Hepatocyte (in vitro differentiated cells): ENCODE measurements around the gene CACHD1. TPM values are rescaled to one million over a fixed set of nuclear protein-coding genes. Genes with fewer than 3 reads are reported as not detected.
A peak's percentile ranks its signal among the peaks of the same experiment; 100 is the strongest.

Experiments used
- DNase-seq: peaks from one replicate; pipeline ENCODE4 v3.0.0-alpha.2; 2016; ENCODE audit warnings: low spot score
- H2AFZ ChIP-seq: fragments of 200-600 bp; sonication (generic); 2 replicates; pipeline ENCODE4 v1.6.0; 2016; ENCODE audit warnings: antibody characterized with exemption, mild to moderate bottlenecking
- H3K27ac ChIP-seq: fragments of 200-600 bp; sonication (generic); 2 replicates; pipeline ENCODE4 v1.5.1; 2016; ENCODE audit warnings: mild to moderate bottlenecking
- H3K27me3 ChIP-seq: fragments of 200-600 bp; sonication (generic); 2 replicates; pipeline ENCODE4 v1.6.1; 2016
- H3K36me3 ChIP-seq: fragments of 200-600 bp; sonication (generic); replicated peaks from 2 replicates; pipeline ENCODE4 v1.5.1; 2016; ENCODE audit warnings: low read depth; ENCODE audit not compliant: insufficient read depth
- H3K4me1 ChIP-seq: fragments of 200-600 bp; sonication (generic); 2 replicates; pipeline ENCODE4 v1.5.1; 2016; ENCODE audit warnings: mild to moderate bottlenecking, moderate library complexity; ENCODE audit not compliant: insufficient read depth
- H3K4me2 ChIP-seq: fragments of 200-600 bp; sonication (generic); 2 replicates; pipeline ENCODE4 v1.6.0; 2016
- H3K4me3 ChIP-seq: fragments of 200-600 bp; sonication (generic); 2 replicates; pipeline ENCODE4 v1.5.1; 2016; ENCODE audit warnings: mild to moderate bottlenecking
- H3K79me2 ChIP-seq: fragments of 200-600 bp; sonication (generic); 2 replicates; pipeline ENCODE4 v1.6.0; 2017; ENCODE audit warnings: mild to moderate bottlenecking
- H3K9me2 ChIP-seq: fragments of 200-600 bp; sonication (generic); replicated peaks from 2 replicates; pipeline ENCODE4 v1.6.0; 2017; ENCODE audit warnings: mild to moderate bottlenecking; ENCODE audit not compliant: insufficient read depth
- H3K9me3 ChIP-seq: fragments of 200-600 bp; sonication (generic); 2 replicates; pipeline ENCODE4 v1.5.1; 2016; ENCODE audit warnings: low read depth, mild to moderate bottlenecking
- H4K20me1 ChIP-seq: fragments of 200-600 bp; sonication (generic); 2 replicates; pipeline ENCODE4 v1.6.0; 2016; ENCODE audit warnings: mild to moderate bottlenecking; ENCODE audit not compliant: insufficient read depth, poor library complexity, severe bottlenecking
- EZH2 ChIP-seq: fragments of 200-600 bp; sonication (generic); IDR thresholded peaks from 2 replicates; pipeline ENCODE4 v1.6.1; 2016; ENCODE audit warnings: antibody characterized with exemption, mild to moderate bottlenecking, borderline replicate concordance
- EZH2phosphoT487 ChIP-seq: fragments of 200-600 bp; sonication (generic); IDR thresholded peaks from one replicate; pipeline ENCODE4 v1.6.1; 2018; ENCODE audit warnings: antibody characterized with exemption, mild to moderate bottlenecking, low read depth, moderate library complexity; ENCODE audit not compliant: unreplicated experiment, severe bottlenecking
- WGBS: methylation state at CpG from one replicate; pipeline ENCODE4 v1.1.6; 2016; ENCODE audit warnings: low lambda C conversion rate; ENCODE audit errors: missing lambda C conversion rate; 5-methylcytosine and 5-hydroxymethylcytosine counted together
- polyA plus RNA-seq: library from polyadenylated mRNA; unstranded; fragments of >200 nt; fragmentation: Nextera tagmentation; extraction: Ambion mirVana; gene quantifications from 2 replicates; pipeline ENCODE4 v1.2.1, GENCODE V29; 2016
- total RNA-seq: library from RNA; depleted of rRNA; stranded (reverse); fragments of >200 nt; gene quantifications from 2 replicates; pipeline ENCODE4 v1.2.3, GENCODE V29; 2014
- TF ChIP-seq, protein P1 (sequence below): fragments of 200-600 bp; sonication (generic); IDR thresholded peaks from 2 replicates; pipeline ENCODE4 v1.5.1; 2016; ENCODE audit warnings: antibody characterized with exemption, mild to moderate bottlenecking; ENCODE audit not compliant: poor library complexity

The CACHD1 gene
- total and polyA plus RNA-seq, 2 experiments from 2014 or later: 23.8 to 39.7 TPM

DNA sequence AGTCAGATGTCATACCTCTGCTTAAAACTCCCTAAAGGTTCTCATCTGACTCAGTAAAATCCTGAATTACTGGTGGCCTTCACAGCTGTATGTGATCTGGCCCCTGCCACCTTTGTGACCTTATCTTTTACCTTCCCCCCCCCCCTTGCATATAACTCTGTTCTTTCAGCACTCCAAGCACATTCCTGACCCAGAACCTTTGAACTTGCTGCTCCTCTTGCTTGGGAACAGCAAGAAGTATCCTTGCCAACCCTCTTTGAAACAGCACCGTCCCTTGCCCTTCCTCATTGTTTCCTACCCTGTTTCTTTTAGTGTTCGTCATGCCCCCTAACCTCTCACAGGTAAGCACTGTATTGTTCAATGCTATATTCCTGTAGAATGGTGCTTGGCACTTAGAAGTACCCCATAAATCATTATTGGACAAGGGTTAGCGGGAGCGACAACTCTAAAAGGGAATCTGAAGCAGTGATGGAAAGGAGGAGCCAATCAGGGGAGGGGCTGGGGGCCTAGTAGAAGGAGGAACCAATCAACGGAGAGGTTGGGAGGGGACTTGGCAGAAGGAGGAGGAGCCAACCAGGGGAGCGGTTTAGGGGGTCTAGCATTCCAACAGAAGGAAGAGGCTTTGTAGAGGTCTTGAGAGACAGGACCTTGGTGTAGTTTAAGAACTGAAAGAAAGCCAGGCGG lies 13.9 kb downstream of the CACHD1 start:
- Histone ChIP-seq H4K20me1 (peaks cover 24% of the 10 kb centered on the region), H3K27me3 (no peaks in the 10 kb centered on the region), H3K9me2 (no peaks in the 10 kb centered on the region), H3K4me3 (no peak overlapping the region), H3K4me1 (peaks cover 46% of the 10 kb centered on the region), H3K27ac (peak overlapping the region; percentile 70), H3K36me3 (no peaks in the 10 kb centered on the region), H2AFZ (no peak overlapping the region), H3K79me2 (peaks cover 100% of the 10 kb centered on the region), H3K4me2 (no peak overlapping the region), H3K9me3 (no peaks in the 10 kb centered on the region)
- DNase-seq: no peak
- no peak for TF ChIP-seq EZH2phosphoT487
- no peak for TF ChIP-seq EZH2
- TF ChIP-seq, protein P1, sequence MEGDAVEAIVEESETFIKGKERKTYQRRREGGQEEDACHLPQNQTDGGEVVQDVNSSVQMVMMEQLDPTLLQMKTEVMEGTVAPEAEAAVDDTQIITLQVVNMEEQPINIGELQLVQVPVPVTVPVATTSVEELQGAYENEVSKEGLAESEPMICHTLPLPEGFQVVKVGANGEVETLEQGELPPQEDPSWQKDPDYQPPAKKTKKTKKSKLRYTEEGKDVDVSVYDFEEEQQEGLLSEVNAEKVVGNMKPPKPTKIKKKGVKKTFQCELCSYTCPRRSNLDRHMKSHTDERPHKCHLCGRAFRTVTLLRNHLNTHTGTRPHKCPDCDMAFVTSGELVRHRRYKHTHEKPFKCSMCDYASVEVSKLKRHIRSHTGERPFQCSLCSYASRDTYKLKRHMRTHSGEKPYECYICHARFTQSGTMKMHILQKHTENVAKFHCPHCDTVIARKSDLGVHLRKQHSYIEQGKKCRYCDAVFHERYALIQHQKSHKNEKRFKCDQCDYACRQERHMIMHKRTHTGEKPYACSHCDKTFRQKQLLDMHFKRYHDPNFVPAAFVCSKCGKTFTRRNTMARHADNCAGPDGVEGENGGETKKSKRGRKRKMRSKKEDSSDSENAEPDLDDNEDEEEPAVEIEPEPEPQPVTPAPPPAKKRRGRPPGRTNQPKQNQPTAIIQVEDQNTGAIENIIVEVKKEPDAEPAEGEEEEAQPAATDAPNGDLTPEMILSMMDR: no peak
- WGBS: 91% methylated on average over 7 of the region's 7 CpGs

GRCh38 chr1:64484651-64485050 lies 14.7 kb downstream of the CACHD1 start:
- H3K27ac ChIP-seq: no peak overlapping the region
- no peak overlapping the region for H3K4me3 ChIP-seq
- no peak overlapping the region for H3K4me2 ChIP-seq
- H2AFZ ChIP-seq: no peak overlapping the region
- DNase-seq: no peak
- no peaks in the 10 kb centered on the region for H3K9me2 ChIP-seq
- H3K4me1 ChIP-seq: peaks cover 45% of the 10 kb centered on the region
- peaks cover 99% of the 10 kb centered on the region for H3K79me2 ChIP-seq
- H3K9me3 ChIP-seq: no peaks in the 10 kb centered on the region
- TF ChIP-seq EZH2 (no peak), EZH2phosphoT487 (no peak)
- TF ChIP-seq, protein P1: no peak
- peaks cover 18% of the 10 kb centered on the region for H4K20me1 ChIP-seq
- H3K36me3 ChIP-seq: no peaks in the 10 kb centered on the region
- H3K27me3 ChIP-seq: no peaks in the 10 kb centered on the region
- WGBS: 95% methylated on average over 3 of the region's 3 CpGs

DNA sequence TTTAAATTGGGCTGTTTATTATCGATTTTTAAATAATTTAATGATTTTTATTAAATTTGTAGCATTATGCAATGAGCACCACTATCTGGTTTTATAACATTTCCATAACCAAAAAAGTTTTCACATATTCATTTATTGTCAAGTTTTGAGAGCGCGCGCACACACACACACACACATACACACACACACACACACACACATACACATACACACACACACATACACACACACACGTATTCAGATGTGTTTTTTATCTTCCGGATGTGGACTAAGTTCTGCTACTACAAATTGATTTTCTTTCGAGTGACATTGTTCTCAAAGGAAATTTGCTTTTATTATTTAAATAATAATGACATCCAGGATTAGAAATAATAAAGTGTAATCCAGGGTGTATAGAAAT lies 16.3 kb downstream of the CACHD1 start:
- H3K9me3 ChIP-seq: no peaks in the 10 kb centered on the region
- H3K79me2 ChIP-seq: peaks cover 98% of the 10 kb centered on the region
- no peak overlapping the region for H2AFZ ChIP-seq
- TF ChIP-seq, protein P1: no peak
- TF ChIP-seq EZH2phosphoT487: no peak
- no peak for TF ChIP-seq EZH2
- no peak overlapping the region for H3K27ac ChIP-seq
- DNase-seq: no peak
- WGBS: 83% methylated on average over 7 of the region's 7 CpGs
- no peaks in the 10 kb centered on the region for H3K27me3 ChIP-seq
- peaks cover 43% of the 10 kb centered on the region for H3K4me1 ChIP-seq
- no peaks in the 10 kb centered on the region for H3K36me3 ChIP-seq
- no peak overlapping the region for H3K4me3 ChIP-seq
- peaks cover 3% of the 10 kb centered on the region for H4K20me1 ChIP-seq
- no peaks in the 10 kb centered on the region for H3K9me2 ChIP-seq
- no peak overlapping the region for H3K4me2 ChIP-seq
